Astrocyte (in vitro differentiated cells and primary cell): Measurements from ENCODE around the gene LSM14B. TPM values are rescaled to one million over a fixed set of nuclear protein-coding genes. Genes with fewer than 3 reads are reported as not detected.

ENCODE experiments used
- DNase-seq: peaks from one replicate; pipeline ENCODE4 v3.0.0-alpha.2; 2010; ENCODE audit warnings: low read depth
- FAIRE-seq: peaks from 2 replicates; lab custom pipeline; 2011; peaks lifted over from hg19 to GRCh38; lab: Jason Lieb, UNC
- H2AFZ ChIP-seq: 2 replicates; pipeline ENCODE4 v1.6.0; 2012; ENCODE audit warnings: low read depth, low read length, inconsistent platforms
- H3K27ac ChIP-seq: 2 replicates; pipeline ENCODE4 v1.5.1; 2011; ENCODE audit warnings: low read depth, low read length, inconsistent platforms
- H3K27me3 ChIP-seq: 2 replicates; pipeline ENCODE4 v1.6.0; 2011; ENCODE audit warnings: low read length, inconsistent platforms; ENCODE audit not compliant: insufficient read depth
- H3K36me3 ChIP-seq: 2 replicates; pipeline ENCODE4 v1.5.1; 2011; ENCODE audit warnings: low read length, inconsistent platforms; ENCODE audit not compliant: insufficient read depth
- H3K4me1 ChIP-seq: 2 replicates; pipeline ENCODE4 v1.5.1; 2011; ENCODE audit warnings: low read length, inconsistent platforms; ENCODE audit not compliant: insufficient read depth
- H3K4me2 ChIP-seq: 2 replicates; pipeline ENCODE4 v1.6.0; 2012; ENCODE audit warnings: low read length, inconsistent platforms
- H3K4me3 ChIP-seq: 2 replicates; pipeline ENCODE4 v1.5.1; 2011; ENCODE audit warnings: low read depth, mild to moderate bottlenecking, low read length, inconsistent platforms; ENCODE audit not compliant: insufficient read depth
- H3K79me2 ChIP-seq: 2 replicates; pipeline ENCODE4 v1.6.0; 2012; ENCODE audit warnings: mild to moderate bottlenecking, low read length, inconsistent platforms; ENCODE audit not compliant: insufficient read depth
- H3K9ac ChIP-seq: 2 replicates; pipeline ENCODE4 v1.6.0; 2012; ENCODE audit warnings: mild to moderate bottlenecking, low read length, inconsistent platforms
- H3K9me3 ChIP-seq: 2 replicates; pipeline ENCODE4 v1.5.1; 2012; ENCODE audit warnings: low read depth, mild to moderate bottlenecking, low read length, inconsistent platforms; ENCODE audit not compliant: insufficient read depth
- H4K20me1 ChIP-seq: 2 replicates; pipeline ENCODE4 v1.6.0; 2012; ENCODE audit warnings: low read length, inconsistent platforms; ENCODE audit not compliant: insufficient read depth
- H3K27ac Mint-ChIP-seq: one replicate; pipeline ENCODE4 v1.8.0; 2021; ENCODE audit warnings: mild to moderate bottlenecking, mixed read lengths; ENCODE audit not compliant: unreplicated experiment
- H3K27me3 Mint-ChIP-seq: one replicate; pipeline ENCODE4 v1.8.0; 2021; ENCODE audit warnings: low read depth, mixed read lengths; ENCODE audit not compliant: unreplicated experiment
- H3K36me3 Mint-ChIP-seq: one replicate; pipeline ENCODE4 v1.8.0; 2021; ENCODE audit warnings: low read depth, mixed read lengths; ENCODE audit not compliant: unreplicated experiment
- H3K4me1 Mint-ChIP-seq: one replicate; pipeline ENCODE4 v1.8.0; 2021; ENCODE audit warnings: low read depth, mixed read lengths; ENCODE audit not compliant: unreplicated experiment
- H3K4me3 Mint-ChIP-seq: one replicate; pipeline ENCODE4 v1.8.0; 2021; ENCODE audit warnings: mild to moderate bottlenecking, moderate library complexity, mixed read lengths; ENCODE audit not compliant: unreplicated experiment
- H3K9me3 Mint-ChIP-seq: one replicate; pipeline ENCODE4 v1.8.0; 2021; ENCODE audit warnings: mild to moderate bottlenecking, mixed read lengths; ENCODE audit not compliant: unreplicated experiment
- EZH2 ChIP-seq: IDR thresholded peaks from 2 replicates; pipeline ENCODE4 v1.6.1; 2012; ENCODE audit warnings: mild to moderate bottlenecking, low read length, inconsistent platforms; ENCODE audit not compliant: insufficient read depth
- total RNA-seq: library from RNA; stranded (reverse); gene quantifications from 2 replicates; pipeline ENCODE4 v1.2.1, GENCODE V29; 2021
- TF ChIP-seq, protein P1 (sequence below): IDR thresholded peaks from 2 replicates; pipeline ENCODE4 v1.5.1; 2011; ENCODE audit warnings: low read depth, mild to moderate bottlenecking, inconsistent platforms, low read length, moderate library complexity; ENCODE audit not compliant: insufficient read depth

LSM14B gene
- total RNA-seq, 1 donor from 2014 or later: 27.1 TPM

DNA sequence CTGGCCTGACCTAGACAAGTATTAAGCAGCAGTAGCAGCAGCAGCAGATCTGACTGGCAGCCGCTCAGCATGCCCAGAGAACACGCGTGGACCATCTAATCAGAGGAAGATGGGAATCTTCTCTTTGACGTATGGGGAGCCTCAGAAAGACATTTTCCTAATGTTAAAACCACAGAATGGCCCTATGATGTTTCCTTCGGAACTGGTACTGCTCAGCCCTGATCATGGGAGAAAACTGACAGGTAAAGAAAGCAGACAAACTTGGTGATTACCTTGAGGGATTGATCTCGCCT is 14.8 kb downstream of the LSM14B start:
- no peak for FAIRE-seq
- Mint-ChIP-seq H3K27ac (no peak overlapping the region), H3K4me3 (peak overlapping the region; percentile 28), H3K27me3 (no peaks in the 10 kb centered on the region), H3K9me3 (no peaks in the 10 kb centered on the region), H3K36me3 (peaks cover 22% of the 10 kb centered on the region), H3K4me1 (peaks cover 14% of the 10 kb centered on the region)
- Histone ChIP-seq H3K4me1 (peaks cover 18% of the 10 kb centered on the region), H3K36me3 (peaks cover 56% of the 10 kb centered on the region), H2AFZ (no peak overlapping the region), H3K9me3 (no peaks in the 10 kb centered on the region), H3K9ac (no peak overlapping the region), H3K79me2 (peaks cover 57% of the 10 kb centered on the region), H3K27me3 (no peaks in the 10 kb centered on the region), H3K4me2 (no peak overlapping the region), H3K27ac (no peak overlapping the region), H4K20me1 (peaks cover 96% of the 10 kb centered on the region), H3K4me3 (no peak overlapping the region)
- TF ChIP-seq, protein P1, sequence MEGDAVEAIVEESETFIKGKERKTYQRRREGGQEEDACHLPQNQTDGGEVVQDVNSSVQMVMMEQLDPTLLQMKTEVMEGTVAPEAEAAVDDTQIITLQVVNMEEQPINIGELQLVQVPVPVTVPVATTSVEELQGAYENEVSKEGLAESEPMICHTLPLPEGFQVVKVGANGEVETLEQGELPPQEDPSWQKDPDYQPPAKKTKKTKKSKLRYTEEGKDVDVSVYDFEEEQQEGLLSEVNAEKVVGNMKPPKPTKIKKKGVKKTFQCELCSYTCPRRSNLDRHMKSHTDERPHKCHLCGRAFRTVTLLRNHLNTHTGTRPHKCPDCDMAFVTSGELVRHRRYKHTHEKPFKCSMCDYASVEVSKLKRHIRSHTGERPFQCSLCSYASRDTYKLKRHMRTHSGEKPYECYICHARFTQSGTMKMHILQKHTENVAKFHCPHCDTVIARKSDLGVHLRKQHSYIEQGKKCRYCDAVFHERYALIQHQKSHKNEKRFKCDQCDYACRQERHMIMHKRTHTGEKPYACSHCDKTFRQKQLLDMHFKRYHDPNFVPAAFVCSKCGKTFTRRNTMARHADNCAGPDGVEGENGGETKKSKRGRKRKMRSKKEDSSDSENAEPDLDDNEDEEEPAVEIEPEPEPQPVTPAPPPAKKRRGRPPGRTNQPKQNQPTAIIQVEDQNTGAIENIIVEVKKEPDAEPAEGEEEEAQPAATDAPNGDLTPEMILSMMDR: no peak
- TF ChIP-seq EZH2: no peak
- no peak for DNase-seq

DNA sequence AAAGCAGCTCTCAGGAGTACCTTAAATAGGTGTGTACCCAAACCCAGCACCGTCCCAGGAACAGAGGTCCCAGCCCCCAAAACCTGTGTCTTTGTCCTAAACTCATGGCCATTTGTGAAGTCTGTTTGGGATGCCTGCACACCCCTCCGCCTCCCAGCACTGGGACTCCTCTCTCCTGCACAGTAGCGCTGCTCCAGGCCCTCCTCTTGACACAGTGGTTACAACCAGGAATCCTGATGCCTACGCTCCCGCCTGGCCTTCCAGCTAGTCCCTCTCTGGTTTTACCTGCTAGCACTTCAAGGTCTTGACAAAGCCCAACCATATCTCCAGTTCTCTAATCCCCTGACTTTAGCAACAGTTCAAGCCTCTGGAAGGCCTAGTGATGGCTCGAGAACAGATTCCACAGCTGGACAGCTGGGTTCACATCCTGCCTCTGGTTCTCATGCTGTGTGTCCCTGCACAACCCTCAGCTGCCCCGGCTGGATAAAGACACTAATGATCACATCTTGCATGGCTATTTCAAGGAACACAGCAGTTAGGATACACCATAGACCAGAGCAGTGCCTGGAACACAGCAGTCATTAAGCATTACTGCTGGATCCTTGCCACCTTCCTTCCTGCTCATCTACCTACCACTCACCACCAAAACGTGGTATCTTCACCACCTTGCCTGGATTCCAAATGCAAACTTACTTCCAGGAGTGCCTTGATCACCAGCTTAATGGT is 15.4 kb downstream of the LSM14B start:
- Mint-ChIP-seq H3K4me1 (peaks cover 14% of the 10 kb centered on the region), H3K36me3 (peaks cover 19% of the 10 kb centered on the region), H3K27ac (no peak overlapping the region), H3K27me3 (no peaks in the 10 kb centered on the region), H3K9me3 (no peaks in the 10 kb centered on the region), H3K4me3 (no peak overlapping the region)
- Histone ChIP-seq H3K27me3 (no peaks in the 10 kb centered on the region), H3K79me2 (peaks cover 57% of the 10 kb centered on the region), H3K4me1 (peaks cover 18% of the 10 kb centered on the region), H4K20me1 (peaks cover 95% of the 10 kb centered on the region), H2AFZ (no peak overlapping the region), H3K9ac (no peak overlapping the region), H3K4me3 (no peak overlapping the region), H3K9me3 (no peaks in the 10 kb centered on the region), H3K36me3 (peaks cover 56% of the 10 kb centered on the region), H3K27ac (no peak overlapping the region), H3K4me2 (no peak overlapping the region)
- FAIRE-seq (no peak), DNase-seq (no peak)
- no peak for TF ChIP-seq EZH2
- TF ChIP-seq, protein P1: no peak

DNA sequence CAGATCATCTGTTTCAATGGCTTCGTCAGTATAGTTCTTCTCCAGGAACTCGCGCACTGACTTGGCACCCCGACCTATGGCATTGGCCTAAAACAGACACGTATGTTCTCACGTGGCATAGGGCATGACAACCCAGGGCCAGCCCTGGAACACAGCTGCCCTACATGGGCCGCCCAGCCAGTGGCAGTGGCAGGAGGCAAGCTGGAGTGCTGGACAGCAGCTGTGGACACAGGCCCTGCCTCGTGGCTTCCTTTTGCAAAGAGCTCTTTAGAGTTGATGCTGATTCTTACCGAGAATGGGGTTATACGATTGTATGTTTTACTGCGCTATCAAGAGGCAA is 15.9 kb downstream of the LSM14B start:
- H3K79me2 ChIP-seq: peaks cover 59% of the 10 kb centered on the region
- H3K4me2 ChIP-seq: no peak overlapping the region
- Mint-ChIP-seq H3K27ac (no peak overlapping the region), H3K27me3 (no peaks in the 10 kb centered on the region), H3K4me3 (no peak overlapping the region), H3K4me1 (peaks cover 14% of the 10 kb centered on the region), H3K9me3 (no peaks in the 10 kb centered on the region), H3K36me3 (peaks cover 18% of the 10 kb centered on the region)
- H2AFZ ChIP-seq: no peak overlapping the region
- no peak for TF ChIP-seq EZH2
- TF ChIP-seq, protein P1: no peak
- H3K36me3 ChIP-seq: peaks cover 56% of the 10 kb centered on the region
- H3K9ac ChIP-seq: no peak overlapping the region
- H3K27ac ChIP-seq: no peak overlapping the region
- H3K27me3 ChIP-seq: no peaks in the 10 kb centered on the region
- no peak overlapping the region for H3K4me3 ChIP-seq
- DNase-seq (no peak), FAIRE-seq (no peak)
- peaks cover 16% of the 10 kb centered on the region for H3K4me1 ChIP-seq
- H4K20me1 ChIP-seq: peaks cover 90% of the 10 kb centered on the region
- no peaks in the 10 kb centered on the region for H3K9me3 ChIP-seq
